KOPT-K1 (cell line): Measurements from ENCODE around the gene BNC2.

Experiments
- H3K27ac ChIP-seq: fragments of 200-600 bp; sonication (generic); 2 replicates; pipeline ENCODE4 v1.5.1; 2016; ENCODE audit warnings: antibody characterized with exemption, mild to moderate bottlenecking, low read depth, low read length; ENCODE audit not compliant: poor library complexity, severe bottlenecking
- H3K36me3 ChIP-seq: fragments of 200-600 bp; sonication (generic); 2 replicates; pipeline ENCODE4 v1.5.1; 2017; ENCODE audit warnings: antibody characterized with exemption, mild to moderate bottlenecking, low read length, moderate library complexity; ENCODE audit not compliant: insufficient read depth
- H3K9me3 ChIP-seq: fragments of 200-600 bp; sonication (generic); 2 replicates; pipeline ENCODE4 v1.5.1; 2017; ENCODE audit warnings: antibody characterized with exemption, low read length, mild to moderate bottlenecking; ENCODE audit not compliant: insufficient read depth, poor library complexity, severe bottlenecking

The BNC2 gene

DNA sequence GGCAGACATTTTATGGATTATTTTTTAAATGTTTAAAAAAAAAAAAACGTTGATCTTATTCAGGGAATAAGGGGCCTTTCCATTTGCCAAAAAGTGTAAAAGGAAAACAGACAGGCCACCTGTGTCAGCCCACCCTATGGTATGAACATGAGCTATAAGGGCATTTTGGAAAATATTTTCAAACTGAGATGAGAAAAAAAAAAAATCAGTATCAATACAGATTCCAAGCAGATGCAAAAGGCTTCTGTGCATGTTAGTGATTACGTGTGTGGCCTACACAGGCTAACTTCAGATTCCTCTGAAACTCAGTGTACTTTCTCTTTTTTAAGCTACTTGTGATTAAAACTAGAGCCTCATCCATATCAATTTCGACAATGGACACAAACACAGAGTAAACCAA, 189.9 kb downstream of the BNC2 start:
- no peaks in the 10 kb centered on the region for H3K9me3 ChIP-seq
- H3K36me3 ChIP-seq, result no peaks in the 10 kb centered on the region
- H3K27ac ChIP-seq, result no peak overlapping the region

GRCh38 chr9:16679327-16679821, 191.1 kb downstream of the BNC2 start:
- no peaks in the 10 kb centered on the region for H3K36me3 ChIP-seq
- no peak overlapping the region for H3K27ac ChIP-seq
- H3K9me3 ChIP-seq, result no peaks in the 10 kb centered on the region

GRCh38 chr9:16676519-16676918, 194.0 kb downstream of the BNC2 start:
- Histone ChIP-seq H3K36me3 (no peaks in the 10 kb centered on the region), H3K9me3 (no peaks in the 10 kb centered on the region), H3K27ac (no peak overlapping the region)

DNA sequence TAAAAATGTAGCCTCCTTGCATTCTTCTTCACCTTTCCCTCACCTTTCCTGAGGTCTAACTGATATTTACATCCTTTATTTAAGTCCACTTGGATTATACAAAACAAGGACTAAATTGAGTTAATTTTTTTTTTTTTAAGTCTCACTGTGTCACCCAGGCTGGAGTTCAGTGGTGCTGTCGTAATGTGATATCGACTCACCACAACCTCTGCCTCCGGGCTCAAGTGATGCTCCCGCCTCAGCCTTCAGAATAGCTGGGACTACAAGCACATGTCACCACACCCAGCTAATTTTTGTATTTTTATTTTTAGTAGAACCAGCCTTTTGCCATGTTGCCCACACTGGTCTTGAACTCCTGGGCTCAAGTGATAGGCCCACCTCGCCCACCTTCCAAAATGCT, 195.3 kb downstream of the BNC2 start:
- H3K27ac ChIP-seq, result no peak overlapping the region

GRCh38 chr9:16673171-16673570, 197.3 kb downstream of the BNC2 start:
- Histone ChIP-seq H3K9me3 (no peaks in the 10 kb centered on the region), H3K27ac (no peak overlapping the region), H3K36me3 (no peaks in the 10 kb centered on the region)

More for the DNA sequence above, 195.3 kb downstream of the BNC2 start:
- H3K9me3 ChIP-seq, result no peaks in the 10 kb centered on the region
- H3K36me3 ChIP-seq, result no peaks in the 10 kb centered on the region

DNA sequence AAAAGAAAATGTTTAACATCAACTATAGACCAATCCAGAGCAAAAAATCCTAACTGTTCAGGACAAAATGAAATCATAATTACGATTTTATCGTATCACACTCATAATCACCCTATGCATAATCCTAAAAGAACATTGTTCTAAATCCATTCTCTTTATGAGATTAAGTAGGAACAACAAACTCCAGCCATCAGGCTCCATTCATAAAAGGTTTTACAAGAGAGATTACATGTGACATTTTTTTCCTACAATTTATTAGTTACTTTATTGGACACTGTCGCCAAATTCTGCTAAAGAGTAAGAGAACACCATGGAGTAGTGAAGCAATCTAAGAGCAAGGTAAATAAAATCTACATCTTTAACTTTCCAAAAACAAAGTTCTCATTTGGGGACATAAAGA, 198.0 kb downstream of the BNC2 start:
- Histone ChIP-seq H3K36me3 (no peaks in the 10 kb centered on the region), H3K9me3 (no peaks in the 10 kb centered on the region), H3K27ac (no peak overlapping the region)

GRCh38 chr9:16671591-16672137, 198.8 kb downstream of the BNC2 start:
- Histone ChIP-seq H3K9me3 (no peaks in the 10 kb centered on the region), H3K27ac (no peak overlapping the region), H3K36me3 (no peaks in the 10 kb centered on the region)

- Histone ChIP-seq H3K27ac (no peak overlapping the region), H3K36me3 (no peaks in the 10 kb centered on the region)
Measured at GRCh38 chr9:16670791-16671190, 199.7 kb downstream of the BNC2 start.

DNA sequence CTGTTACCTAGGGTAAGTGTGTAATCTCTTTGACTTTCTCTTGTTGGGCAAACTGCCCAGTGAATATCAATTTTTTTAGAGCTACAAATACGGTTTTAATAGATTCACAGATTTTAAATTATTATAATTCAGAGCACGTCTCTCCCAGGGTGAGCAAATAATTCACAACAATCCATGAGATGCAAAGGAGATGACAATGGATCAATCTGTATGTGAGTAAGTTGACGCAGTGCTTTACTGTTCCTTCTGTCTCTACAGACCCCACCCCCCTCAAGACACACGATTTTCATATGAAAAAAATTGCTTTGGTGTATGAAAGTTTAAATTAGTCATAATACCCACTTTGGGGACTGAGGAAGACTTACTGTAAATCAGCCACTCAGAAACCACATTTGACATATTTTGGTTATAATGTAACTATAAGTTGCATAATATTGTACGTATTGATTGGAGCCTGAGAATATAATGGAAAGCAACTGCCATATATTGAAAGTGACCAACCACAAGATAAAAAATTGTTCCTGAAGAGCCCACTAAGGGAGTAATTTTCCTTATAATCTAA, 201.7 kb downstream of the BNC2 start:
- Histone ChIP-seq H3K36me3 (no peaks in the 10 kb centered on the region), H3K27ac (no peak overlapping the region), H3K9me3 (no peaks in the 10 kb centered on the region)

More at GRCh38 chr9:16670791-16671190, 199.7 kb downstream of the BNC2 start:
- no peaks in the 10 kb centered on the region for H3K9me3 ChIP-seq

DNA sequence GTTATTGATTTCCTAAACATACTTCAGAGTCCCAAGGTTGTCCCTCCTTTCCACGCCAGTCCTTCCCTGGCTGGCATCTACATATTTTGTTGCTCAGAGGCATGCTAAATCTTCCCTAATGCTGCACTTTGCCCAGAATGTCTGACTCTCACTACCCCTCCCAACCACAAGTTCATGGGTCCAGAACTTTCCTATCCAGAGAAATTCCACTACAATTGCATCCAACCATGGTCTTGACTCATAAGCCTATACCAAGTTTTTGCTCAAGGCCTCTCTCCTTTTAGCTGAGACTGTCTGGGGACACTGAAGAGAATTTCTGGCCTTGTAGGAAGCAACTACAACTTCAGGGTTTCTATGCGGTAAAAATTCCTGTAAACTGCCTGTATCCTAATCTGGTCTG, 206.3 kb downstream of the BNC2 start:
- Histone ChIP-seq H3K27ac (no peak overlapping the region), H3K36me3 (no peaks in the 10 kb centered on the region), H3K9me3 (no peaks in the 10 kb centered on the region)

- no peaks in the 10 kb centered on the region for H3K9me3 ChIP-seq
- no peak overlapping the region for H3K27ac ChIP-seq
- H3K36me3 ChIP-seq, result no peaks in the 10 kb centered on the region
Measured at GRCh38 chr9:16661816-16662215, 208.7 kb downstream of the BNC2 start.

DNA sequence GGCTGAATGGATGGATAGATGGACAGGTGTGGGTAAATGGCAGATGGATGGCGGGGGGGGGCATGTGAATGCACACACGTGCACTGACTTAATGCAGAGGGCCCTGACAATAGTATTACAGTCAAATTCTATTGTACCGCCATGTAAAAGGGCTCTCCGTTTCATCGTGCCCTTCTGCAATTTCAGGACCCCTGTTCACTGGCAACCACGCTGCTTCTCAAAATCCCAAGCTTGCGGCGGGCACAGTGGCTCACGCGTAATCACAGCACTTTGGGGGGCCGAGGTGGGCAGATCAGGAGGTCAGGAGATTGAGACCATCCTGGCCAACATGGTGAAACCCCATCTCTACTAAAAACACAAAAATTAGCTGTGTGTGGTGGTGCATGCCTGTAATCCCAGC, 211.4 kb downstream of the BNC2 start:
- H3K9me3 ChIP-seq, result no peaks in the 10 kb centered on the region
- no peak overlapping the region for H3K27ac ChIP-seq
- no peaks in the 10 kb centered on the region for H3K36me3 ChIP-seq

- H3K27ac ChIP-seq, result no peak overlapping the region
- no peaks in the 10 kb centered on the region for H3K36me3 ChIP-seq
- H3K9me3 ChIP-seq, result no peaks in the 10 kb centered on the region
Measured at GRCh38 chr9:16656432-16657169, 213.9 kb downstream of the BNC2 start.

DNA sequence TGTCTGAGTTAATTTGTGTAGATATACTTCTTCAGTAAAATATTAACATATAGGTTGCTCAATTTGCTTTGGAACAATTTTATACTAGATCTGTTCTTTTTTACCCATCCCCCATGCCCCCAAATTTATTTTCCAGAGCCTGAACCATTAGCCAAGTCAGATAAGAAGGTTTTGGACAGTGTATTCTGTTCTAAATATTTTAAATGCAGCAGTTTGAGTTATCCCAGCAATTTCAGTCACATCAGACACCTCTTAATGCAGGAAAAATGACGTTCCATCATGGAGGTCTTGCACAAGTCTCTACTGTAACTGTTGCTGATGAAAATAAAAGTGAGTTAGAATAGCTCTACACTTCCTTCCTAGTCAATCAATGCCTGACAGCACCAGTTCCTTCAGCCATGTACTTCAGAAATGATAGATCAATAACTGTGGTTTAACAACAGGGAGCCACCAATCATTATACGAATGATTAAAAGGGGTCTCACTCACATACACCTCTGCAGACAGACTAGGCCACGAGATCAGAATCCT, 215.8 kb downstream of the BNC2 start:
- Histone ChIP-seq H3K27ac (no peak overlapping the region), H3K36me3 (no peaks in the 10 kb centered on the region), H3K9me3 (no peaks in the 10 kb centered on the region)

- Histone ChIP-seq H3K36me3 (no peaks in the 10 kb centered on the region), H3K27ac (no peak overlapping the region), H3K9me3 (no peaks in the 10 kb centered on the region)
Measured at GRCh38 chr9:16653491-16654399, 216.7 kb downstream of the BNC2 start.
